ENCODE results near the gene CIZ1.

CIZ1 gene

DNA sequence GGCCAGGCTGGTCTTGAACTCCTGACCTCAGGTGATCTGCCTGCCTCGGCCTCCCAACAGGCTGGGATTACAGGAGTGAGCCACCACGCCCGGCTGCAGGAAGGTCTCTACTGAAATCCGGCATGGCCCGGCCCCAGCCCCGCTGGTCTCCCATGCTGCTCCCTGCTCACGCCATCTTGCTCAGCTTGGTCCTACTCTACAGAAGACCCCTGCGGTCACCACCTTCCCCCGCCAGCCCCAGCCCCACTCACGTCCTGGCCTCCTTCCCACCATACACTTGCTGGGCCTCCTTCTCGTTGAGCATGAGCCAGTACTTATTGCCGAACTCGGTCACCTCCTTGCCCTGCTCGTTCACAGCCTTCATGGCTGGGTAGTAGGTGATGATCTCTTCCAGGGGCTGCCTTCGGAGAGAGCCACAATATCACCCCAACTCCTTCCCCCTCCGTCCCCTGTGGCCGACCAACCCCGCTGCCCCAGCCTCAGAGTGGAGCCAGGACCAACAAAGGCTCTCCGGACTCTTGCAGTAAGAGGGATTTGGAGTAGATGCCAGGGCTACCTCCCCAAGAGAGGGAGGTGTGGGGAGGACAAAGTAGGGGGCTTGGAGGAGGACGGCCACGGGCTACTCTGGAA, 67.8 kb downstream of the CIZ1 start:
- DNase-seq, result no peak

DNA sequence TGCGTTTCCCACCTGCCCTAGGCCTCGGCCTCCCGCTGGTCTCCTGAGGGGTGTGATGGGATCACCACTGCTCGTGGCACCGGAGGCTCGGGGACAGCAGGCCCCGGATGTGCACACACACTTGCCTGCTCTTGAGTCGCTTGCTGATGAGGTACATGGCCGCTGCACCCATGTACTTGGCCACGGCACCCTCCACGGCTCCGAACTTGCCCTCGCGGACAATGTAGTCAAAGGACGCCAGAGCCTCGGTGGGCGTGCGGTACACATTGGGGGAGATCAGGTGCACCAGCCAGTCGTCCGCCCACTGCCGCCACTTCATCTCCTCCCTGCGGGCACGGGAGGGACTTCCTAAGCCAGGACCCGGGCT, 68.6 kb downstream of the CIZ1 start:
- DNase-seq, result no peak

DNA sequence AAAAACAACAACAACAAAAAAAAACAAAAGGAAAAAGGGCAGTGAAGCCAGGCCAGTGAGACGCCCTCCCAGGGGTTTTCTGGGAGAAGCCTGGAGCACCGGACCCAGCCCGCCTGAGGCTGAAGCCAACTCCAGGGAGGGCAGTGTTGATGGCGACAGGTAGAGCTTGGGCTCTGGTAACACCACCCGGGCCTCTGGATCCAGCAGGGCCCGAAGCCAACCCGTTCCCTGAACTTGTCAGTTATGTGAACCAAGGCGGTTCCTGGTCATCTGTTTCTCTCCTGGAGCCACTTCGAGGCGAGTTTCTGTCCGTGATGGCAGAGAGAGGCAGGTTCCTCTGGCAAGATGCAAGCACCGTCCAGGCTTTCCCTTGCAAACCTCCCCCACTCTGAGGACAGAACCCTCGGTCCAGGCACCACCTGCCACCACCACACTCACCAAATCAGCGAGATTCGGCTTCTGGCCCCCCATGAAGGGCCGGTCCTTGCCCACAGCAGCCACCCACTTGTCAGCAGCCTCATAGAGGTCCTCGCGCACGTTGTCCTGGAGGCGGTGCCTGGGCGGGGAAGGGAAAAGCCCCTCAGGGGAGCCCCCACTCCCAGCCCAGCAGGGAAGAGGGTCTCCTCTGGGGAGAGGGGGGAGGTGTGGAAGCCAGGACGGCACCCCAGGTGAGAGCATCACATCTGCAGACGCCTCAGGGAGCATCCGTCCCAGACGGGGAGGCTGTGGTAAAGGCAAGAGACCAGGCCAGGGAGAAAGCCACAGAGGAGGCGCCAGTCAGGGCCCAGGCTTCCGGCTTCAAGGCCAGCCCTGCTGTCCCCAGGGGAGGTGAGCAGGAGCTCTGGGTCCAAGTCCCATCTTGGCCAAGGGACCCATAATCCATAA, 69.2 kb downstream of the CIZ1 start:
- DNase-seq, result no peak

DNA sequence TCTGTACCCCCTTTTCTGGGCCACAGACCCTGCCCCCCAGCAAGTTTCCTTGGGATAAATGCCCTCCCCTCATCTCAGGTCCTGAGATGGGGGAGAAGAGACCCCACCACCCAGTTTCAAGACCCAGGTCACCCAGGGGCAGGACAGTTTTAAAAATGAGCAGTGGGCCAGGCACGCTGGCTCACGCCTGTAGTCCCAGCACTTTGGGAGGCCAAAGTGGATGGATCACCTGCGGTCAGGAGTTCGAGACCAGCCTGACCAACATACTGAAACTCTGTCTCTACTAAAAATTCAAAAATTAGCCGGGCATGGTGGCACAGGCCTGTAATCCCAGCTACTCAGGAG, 69.9 kb downstream of the CIZ1 start:
- no peak for DNase-seq

DNA sequence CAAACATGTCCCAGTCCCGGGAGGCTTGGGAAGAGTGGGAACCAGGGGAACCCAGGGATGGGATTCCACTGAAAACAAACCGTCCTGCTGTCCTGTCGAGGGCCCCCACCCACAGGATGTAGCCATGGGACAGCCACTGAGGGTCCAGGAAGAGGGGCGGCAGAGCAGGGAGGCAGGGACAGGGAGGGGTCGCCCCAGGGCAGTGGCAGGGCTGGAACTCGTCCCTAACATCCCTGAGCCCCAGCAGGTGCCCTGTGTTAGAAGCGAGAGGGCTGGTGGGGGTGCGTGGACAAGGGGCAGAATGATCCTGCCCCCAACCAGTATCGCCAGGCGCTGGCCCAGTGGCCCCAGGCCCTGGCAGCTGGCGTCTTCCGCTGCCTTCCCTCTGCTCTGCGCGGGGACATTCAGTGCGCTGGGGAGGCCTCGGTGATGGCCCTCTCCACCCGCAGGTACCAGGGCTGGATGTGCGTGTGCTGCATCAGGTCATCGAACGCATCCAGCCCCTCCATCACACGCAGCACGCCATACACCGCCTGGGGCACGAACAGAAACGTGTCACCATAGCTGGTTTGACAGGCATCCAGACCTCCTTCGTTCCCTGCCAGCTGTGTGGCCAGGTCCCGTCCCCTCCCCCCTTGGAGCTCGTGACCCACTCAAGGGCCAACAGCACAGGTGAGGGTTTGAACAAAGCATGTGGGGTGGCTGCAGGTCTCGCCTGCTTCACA, 70.5 kb downstream of the CIZ1 start:
- no peak for DNase-seq

DNA sequence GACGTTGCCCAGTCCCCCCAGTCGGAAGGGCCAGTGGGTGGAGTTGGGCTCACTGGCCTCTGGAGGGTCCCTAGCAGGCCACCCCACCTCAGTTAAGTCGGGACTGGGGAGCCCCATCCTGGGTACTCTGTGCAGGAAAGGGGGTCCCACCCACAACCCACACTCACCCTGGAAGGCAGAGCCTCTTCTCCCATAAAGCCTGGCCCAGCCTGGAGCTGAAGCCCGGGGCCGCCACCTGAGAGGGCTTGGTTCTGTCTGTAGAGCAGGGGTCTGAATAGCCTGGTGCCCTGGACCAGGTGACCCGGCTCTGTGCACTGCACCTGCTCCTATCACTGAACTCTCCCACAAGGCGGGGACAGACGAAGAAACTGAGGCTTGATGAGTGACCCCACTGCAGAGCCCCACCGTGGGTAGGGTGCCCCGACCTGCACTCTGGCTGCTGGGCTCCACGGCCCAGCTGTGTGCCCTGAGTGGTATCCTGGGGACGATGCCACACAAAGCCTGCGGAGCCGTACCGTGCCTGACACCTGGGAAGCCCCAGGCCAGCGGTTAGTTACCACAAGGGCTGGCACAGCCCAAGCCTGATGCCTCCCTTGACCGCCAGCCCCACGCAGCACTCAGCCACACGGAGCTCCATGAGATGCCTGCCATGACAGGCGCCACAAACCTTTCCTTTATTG, 71.2 kb downstream of the CIZ1 start:
- no peak for DNase-seq

DNA sequence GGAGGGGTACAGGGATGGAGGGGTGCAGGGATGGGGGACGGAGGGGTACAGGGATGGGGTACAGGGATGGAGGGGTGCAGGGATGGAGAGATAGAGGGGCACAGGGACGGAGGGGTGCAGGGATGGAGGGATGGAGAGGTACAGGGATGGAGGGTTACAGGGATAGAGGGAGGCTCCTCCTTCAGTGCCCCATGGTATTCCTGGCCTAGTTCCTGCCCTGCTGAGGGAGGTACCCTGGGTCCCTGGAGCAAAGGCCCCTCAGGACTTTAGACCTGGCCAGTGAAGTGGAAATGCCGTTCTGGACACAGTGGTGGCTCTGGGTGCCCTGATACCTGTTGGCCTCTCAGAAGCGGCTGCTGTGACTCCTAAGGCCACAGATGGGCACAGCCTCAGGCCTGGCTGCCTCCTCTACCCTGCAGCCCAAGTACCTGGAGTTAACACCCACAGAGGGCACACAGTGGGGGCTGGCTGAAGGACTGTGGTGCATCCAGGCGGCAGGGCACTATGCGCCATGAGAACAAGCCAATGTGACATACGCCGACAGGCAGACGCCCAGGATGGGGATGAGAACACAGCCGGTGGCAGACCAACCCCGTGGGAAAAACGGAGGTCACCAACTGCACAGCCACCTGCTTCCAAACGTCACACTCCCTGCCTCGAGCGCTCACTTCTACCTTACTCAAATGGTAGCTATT, 72.3 kb downstream of the CIZ1 start:
- DNase-seq, result no peak

DNA sequence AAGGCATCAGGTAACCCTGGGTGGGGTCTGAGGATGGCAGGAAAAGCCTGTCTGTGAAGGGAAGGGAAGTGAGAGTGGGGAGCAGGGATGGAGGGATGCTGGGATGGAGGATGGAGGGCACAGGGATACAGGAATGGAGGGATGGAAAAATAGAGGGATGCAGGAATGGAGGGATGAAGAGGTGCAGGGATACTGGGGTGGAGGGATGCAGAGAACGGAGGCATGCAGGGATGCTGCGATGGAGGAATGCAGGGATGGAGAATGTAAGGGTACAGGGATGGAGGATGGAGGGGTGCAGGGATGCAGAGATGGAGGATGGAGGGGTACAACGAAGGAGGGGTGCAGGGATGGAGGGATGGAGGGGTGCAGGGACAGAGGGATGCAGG, 72.9 kb downstream of the CIZ1 start:
- no peak for DNase-seq

DNA sequence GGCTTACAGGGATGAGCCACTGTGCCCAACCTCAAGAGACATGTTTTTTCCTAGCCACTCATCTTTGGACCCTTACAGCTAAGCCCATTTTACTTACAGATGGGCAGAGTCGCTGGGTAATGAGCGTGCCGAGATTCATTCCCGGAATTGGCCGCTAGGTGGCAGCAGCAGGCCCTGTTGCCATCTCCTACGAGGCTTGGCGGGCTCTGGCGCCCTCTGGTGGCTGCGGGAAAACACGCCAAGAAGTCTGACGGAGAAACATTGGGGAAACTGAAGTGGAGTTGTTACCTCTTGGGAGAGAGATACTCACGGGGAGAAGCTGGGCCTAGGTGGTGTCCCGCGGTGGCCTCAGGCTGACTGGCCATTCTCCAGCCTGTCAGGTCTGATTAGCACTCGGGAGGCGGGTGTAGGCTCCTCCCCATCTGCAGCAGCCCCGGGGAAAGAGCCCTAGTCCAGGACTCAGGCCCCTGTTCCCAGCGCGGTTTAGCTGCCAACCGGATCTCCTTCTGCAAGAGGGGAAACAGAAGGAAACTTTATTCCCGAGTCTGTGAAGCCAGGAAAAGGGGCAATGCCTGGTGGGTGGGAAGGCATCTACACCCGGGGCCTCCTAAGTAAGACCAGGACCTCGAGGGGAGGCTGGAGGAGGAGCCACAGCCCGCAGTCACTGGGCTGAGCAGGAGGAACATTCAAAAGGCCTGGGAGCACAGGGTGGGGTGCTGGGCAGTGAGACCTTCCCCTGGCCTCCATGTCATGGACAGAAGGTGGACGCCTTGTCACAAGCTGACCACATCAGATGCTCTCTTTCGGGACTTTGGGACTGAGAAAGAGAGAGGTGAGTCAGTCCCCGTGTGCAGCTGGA, 73.5 kb downstream of the CIZ1 start:
- DNase-seq, result peak; percentile 68

DNA sequence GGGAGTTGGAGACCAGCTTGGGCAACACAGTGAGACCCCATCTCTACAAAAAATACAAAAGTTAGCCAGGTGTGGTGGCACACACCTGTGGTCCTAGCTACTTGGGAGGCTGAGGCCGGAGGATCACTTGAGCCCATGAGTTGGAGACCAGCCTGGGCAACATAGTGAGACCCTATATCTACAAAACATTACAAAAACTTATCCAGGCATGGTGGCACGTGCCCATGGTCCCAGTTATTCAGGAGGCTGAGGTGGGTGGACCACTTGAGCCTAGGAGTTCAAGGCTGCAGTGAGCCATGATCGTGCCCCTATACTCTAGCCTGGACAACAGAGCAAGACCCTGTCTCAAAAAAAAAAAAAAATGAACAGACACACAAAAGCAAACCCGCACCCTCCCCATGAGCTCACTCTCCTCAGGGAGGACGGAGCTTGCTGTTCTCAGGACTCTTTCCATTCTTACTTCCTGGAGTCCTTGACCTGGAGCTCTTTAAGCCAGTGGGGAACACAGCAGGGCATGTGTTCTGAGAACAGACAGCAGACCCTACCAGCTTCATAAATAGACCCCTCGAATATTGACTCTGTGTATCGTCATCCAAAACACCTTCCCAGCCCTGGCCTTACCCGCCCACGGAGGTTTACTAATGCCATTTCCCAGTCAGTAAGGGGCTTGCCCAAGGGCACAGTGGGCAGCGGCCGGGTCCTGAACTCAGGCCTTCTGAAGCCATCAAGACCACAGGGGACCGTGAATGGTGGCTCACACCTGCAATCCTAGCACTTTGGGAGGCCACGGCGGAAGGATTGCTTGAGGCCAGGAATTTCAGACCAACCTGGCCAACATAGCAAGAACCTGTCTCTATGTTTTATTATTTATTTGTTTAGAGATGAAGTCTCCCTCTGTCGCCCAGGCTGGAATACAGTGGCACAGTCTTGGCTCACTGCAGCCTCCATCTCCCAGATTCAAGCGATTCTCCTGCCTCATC, 75.0 kb downstream of the CIZ1 start:
- DNase-seq, result no peak
